DND-41 (cell line): ENCODE results near the gene CITED2.

Source experiments
- ATAC-seq: fragments of 200-7000 bp; cut with Tn5 transposase; 3 replicates; pipeline ENCODE4 v1.9.1; 2021; ENCODE audit warnings: low read depth; ENCODE audit not compliant: insufficient read depth
- DNase-seq: peaks from one replicate; pipeline ENCODE4 v3.0.0-alpha.2; 2020
- H2AFZ ChIP-seq: 2 replicates; pipeline ENCODE4 v1.6.0; 2012; ENCODE audit warnings: low read depth, low read length
- H3K27ac ChIP-seq: 2 replicates; pipeline ENCODE4 v1.5.1; 2012; ENCODE audit warnings: low read length, inconsistent platforms
- H3K27me3 ChIP-seq: fragments of 200-600 bp; sonication (generic); 2 replicates; pipeline ENCODE4 v1.6.0; 2012; ENCODE audit warnings: low read length, mild to moderate bottlenecking, inconsistent platforms; ENCODE audit not compliant: insufficient read depth, poor library complexity
- H3K36me3 ChIP-seq: 2 replicates; pipeline ENCODE4 v1.5.1; 2012; ENCODE audit warnings: low read length, inconsistent platforms; ENCODE audit not compliant: insufficient read depth
- H3K4me1 ChIP-seq: 2 replicates; pipeline ENCODE4 v1.5.1; 2012; ENCODE audit warnings: mild to moderate bottlenecking, low read length; ENCODE audit not compliant: insufficient read depth
- H3K4me2 ChIP-seq: 2 replicates; pipeline ENCODE4 v1.6.0; 2012; ENCODE audit warnings: mild to moderate bottlenecking, moderate library complexity, low read length, inconsistent platforms; ENCODE audit not compliant: insufficient read depth
- H3K4me3 ChIP-seq, 2 experiments: fragments of 200-600 bp in 1 of 2; shearing (Covaris generic) in 1 of 2; 2 replicates each; pipeline ENCODE4 v1.5.1; 2012 to 2016; ENCODE audit warnings: inconsistent platforms in 2 of 2, low read length in 2 of 2, mild to moderate bottlenecking in 2 of 2, low read depth in 1 of 2, moderate library complexity in 1 of 2
- H3K79me2 ChIP-seq: 2 replicates; pipeline ENCODE4 v1.6.0; 2012; ENCODE audit warnings: low read length, inconsistent platforms; ENCODE audit not compliant: insufficient read depth
- H3K9ac ChIP-seq: 2 replicates; pipeline ENCODE4 v1.6.0; 2012; ENCODE audit warnings: low read depth, mild to moderate bottlenecking, inconsistent platforms, low read length, moderate library complexity
- H3K9me3 ChIP-seq: 2 replicates; pipeline ENCODE4 v1.5.1; 2012; ENCODE audit warnings: low read length, moderate library complexity, mild to moderate bottlenecking, inconsistent platforms; ENCODE audit not compliant: insufficient read depth, severe bottlenecking
- H4K20me1 ChIP-seq: 2 replicates; pipeline ENCODE4 v1.6.0; 2012; ENCODE audit warnings: low read length; ENCODE audit not compliant: insufficient read depth
- EZH2 ChIP-seq: IDR thresholded peaks from 3 replicates; pipeline ENCODE4 v1.6.1; 2012; ENCODE audit warnings: borderline replicate concordance, low read depth, mild to moderate bottlenecking, moderate library complexity, low read length, inconsistent platforms; ENCODE audit not compliant: severe bottlenecking
- TF ChIP-seq, protein P1 (sequence below): IDR thresholded peaks from 2 replicates; pipeline ENCODE4 v1.5.1; 2012; ENCODE audit warnings: borderline replicate concordance, low read length, moderate library complexity, mild to moderate bottlenecking; ENCODE audit not compliant: poor library complexity, severe bottlenecking; ENCODE audit errors: extremely low read depth

Gene CITED2

DNA sequence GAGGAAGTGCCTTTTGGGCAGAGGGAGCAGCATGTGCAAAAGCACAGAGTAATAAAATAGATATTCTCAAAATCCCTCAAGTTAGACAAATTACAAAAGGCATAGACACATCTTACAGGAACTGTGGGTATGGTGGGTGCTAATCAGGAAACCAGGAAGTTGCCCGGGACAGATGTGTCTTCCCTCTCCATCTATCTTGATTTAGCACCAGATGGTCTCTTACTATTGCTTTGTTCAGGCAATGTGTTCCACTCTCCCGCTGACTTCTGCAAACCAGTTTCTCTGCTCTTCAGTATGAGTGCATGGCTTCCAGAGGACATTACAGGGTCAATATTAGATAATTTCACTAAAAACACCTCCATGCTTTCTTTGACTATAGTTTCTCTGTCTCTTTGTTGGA lies 13.2 kb downstream of the CITED2 start:
- Histone ChIP-seq H3K4me3 (no peak overlapping the region), H2AFZ (peak overlapping the region; percentile 45; the same call in 1 of the 2 replicates)

GRCh38 chr6:139356924-139357323 lies 17.5 kb downstream of the CITED2 start:
- peaks cover 11% of the 10 kb centered on the region for H3K4me1 ChIP-seq
- ATAC-seq (no peak), DNase-seq (no peak)
- no peak overlapping the region for H3K9ac ChIP-seq
- no peaks in the 10 kb centered on the region for H3K79me2 ChIP-seq
- no peak overlapping the region for H3K4me3 ChIP-seq
- H3K4me2 ChIP-seq = no peak overlapping the region
- H3K27ac ChIP-seq = no peak overlapping the region
- H3K36me3 ChIP-seq = no peaks in the 10 kb centered on the region
- TF ChIP-seq, protein P1, sequence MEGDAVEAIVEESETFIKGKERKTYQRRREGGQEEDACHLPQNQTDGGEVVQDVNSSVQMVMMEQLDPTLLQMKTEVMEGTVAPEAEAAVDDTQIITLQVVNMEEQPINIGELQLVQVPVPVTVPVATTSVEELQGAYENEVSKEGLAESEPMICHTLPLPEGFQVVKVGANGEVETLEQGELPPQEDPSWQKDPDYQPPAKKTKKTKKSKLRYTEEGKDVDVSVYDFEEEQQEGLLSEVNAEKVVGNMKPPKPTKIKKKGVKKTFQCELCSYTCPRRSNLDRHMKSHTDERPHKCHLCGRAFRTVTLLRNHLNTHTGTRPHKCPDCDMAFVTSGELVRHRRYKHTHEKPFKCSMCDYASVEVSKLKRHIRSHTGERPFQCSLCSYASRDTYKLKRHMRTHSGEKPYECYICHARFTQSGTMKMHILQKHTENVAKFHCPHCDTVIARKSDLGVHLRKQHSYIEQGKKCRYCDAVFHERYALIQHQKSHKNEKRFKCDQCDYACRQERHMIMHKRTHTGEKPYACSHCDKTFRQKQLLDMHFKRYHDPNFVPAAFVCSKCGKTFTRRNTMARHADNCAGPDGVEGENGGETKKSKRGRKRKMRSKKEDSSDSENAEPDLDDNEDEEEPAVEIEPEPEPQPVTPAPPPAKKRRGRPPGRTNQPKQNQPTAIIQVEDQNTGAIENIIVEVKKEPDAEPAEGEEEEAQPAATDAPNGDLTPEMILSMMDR = no peak
- no peak for TF ChIP-seq EZH2
- H4K20me1 ChIP-seq = no peaks in the 10 kb centered on the region
- no peak overlapping the region for H2AFZ ChIP-seq
- H3K9me3 ChIP-seq = no peaks in the 10 kb centered on the region
- no peaks in the 10 kb centered on the region for H3K27me3 ChIP-seq

More for the DNA sequence above, 13.2 kb downstream of the CITED2 start:
- Histone ChIP-seq H3K9ac (no peak overlapping the region), H3K36me3 (no peaks in the 10 kb centered on the region), H4K20me1 (no peaks in the 10 kb centered on the region), H3K79me2 (no peaks in the 10 kb centered on the region), H3K4me2 (no peak overlapping the region), H3K27me3 (no peaks in the 10 kb centered on the region), H3K9me3 (no peaks in the 10 kb centered on the region), H3K4me1 (peaks cover 24% of the 10 kb centered on the region), H3K27ac (peak overlapping the region; percentile 27; the same call in 1 of the 2 replicates)
- ATAC-seq = peak; percentile 44; the same call in 1 of the 3 replicates
- TF ChIP-seq, protein P1 = no peak
- no peak for TF ChIP-seq EZH2
- DNase-seq = no peak

DNA sequence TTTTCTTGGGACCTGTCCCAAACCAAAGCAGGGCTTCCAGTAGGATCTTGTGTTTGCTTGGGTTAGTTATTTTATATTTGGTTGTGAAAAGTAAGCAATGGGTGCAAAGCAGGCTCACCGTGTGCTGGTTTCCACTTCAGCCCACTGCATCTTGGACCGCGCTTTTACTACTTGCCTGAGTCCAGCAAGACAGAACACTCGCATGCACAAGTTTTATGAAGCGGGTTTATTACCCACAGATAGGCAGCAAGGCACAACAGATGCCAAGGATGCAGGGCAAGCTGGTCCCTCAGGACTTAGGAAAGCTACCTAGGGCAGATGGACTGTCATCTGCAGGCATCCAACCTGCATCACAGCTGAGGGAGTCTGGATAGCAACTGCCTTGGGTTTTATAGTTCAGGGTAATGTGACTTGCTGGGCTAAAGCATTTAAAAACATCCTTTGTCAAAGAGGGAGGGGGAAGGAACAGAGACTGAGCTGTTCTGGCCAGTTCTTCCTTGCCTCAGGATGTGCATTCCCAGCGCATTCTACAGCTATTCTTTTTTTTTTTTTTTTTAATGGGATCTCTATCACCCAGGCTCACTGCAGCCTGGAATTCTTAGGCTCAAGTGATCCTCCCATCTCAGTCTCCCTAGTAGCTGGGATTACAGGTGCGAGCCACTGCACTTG lies 18.5 kb downstream of the CITED2 start:
- Histone ChIP-seq H3K9ac (no peak overlapping the region), H3K36me3 (no peaks in the 10 kb centered on the region), H3K79me2 (no peaks in the 10 kb centered on the region), H3K4me1 (peaks cover 1% of the 10 kb centered on the region), H4K20me1 (no peaks in the 10 kb centered on the region), H2AFZ (no peak overlapping the region), H3K4me3 (no peak overlapping the region), H3K27ac (no peak overlapping the region), H3K9me3 (no peaks in the 10 kb centered on the region), H3K4me2 (no peak overlapping the region), H3K27me3 (no peaks in the 10 kb centered on the region)
- no peak for TF ChIP-seq EZH2
- TF ChIP-seq, protein P1 = no peak
- no peak for ATAC-seq
- no peak for DNase-seq
